Vagina (tissue), 2 donors: ENCODE measurements around the gene BNC2. TPM values are rescaled to one million over a fixed set of nuclear protein-coding genes. Genes with fewer than 3 reads are reported as not detected.

ENCODE experiments used
- DNase-seq, 2 donors: peaks; one replicate each; pipeline ENCODE4 v3.0.0-alpha.2; 2017; ENCODE audit errors: extremely low spot score in 2 of 2
- H3K27ac ChIP-seq: fragments of 200-600 bp; sonication (generic); one replicate; pipeline ENCODE4 v1.5.1; 2019
- H3K27me3 ChIP-seq: fragments of 200-600 bp; sonication (generic); one replicate; pipeline ENCODE4 v1.5.1; 2019
- H3K36me3 ChIP-seq, 2 donors: fragments of 200-600 bp; sonication (generic); one replicate each; pipeline ENCODE4 v1.5.1; 2017 to 2019
- H3K4me1 ChIP-seq: fragments of 200-600 bp; sonication (generic); one replicate; pipeline ENCODE4 v1.5.1; 2019
- H3K4me3 ChIP-seq, 2 donors: fragments of 200-600 bp; sonication (generic); 1 replicate in 1 of 2; 2 replicates in 1 of 2; pipeline ENCODE4 v1.5.1; 2016 to 2019
- H3K9me3 ChIP-seq: fragments of 200-600 bp; sonication (generic); one replicate; pipeline ENCODE4 v1.5.1; 2019
- CTCF ChIP-seq, 3 experiments: fragments of 450-650 bp in 2 of 3; fragments of 200-600 bp in 1 of 3; sonication (generic) in 1 of 3; IDR thresholded peaks; one replicate each; pipeline ENCODE4 v1.5.1; 2017 to 2019; ENCODE audit warnings: antibody characterized with exemption in 3 of 3, mild to moderate bottlenecking in 2 of 3, moderate library complexity in 2 of 3
- POLR2A ChIP-seq, 2 donors: fragments of 450-650 bp; IDR thresholded peaks; one replicate each; pipeline ENCODE4 v1.6.1; 2017; ENCODE audit warnings: antibody characterized with exemption in 2 of 2, mild to moderate bottlenecking in 2 of 2, moderate library complexity in 2 of 2
- POLR2AphosphoS5 ChIP-seq, 2 donors: sonication (generic); formaldehyde crosslinking; IDR thresholded peaks; one replicate each; pipeline ENCODE4 v1.9.0; 2017; ENCODE audit warnings: antibody characterized with exemption in 2 of 2, mild to moderate bottlenecking in 2 of 2, low read depth in 1 of 2; ENCODE audit not compliant: insufficient read depth in 1 of 2
- intact Hi-C: fragments of 100-400 bp; cut with DNase I; formaldehyde crosslinking; loops from one replicate; pipeline ENCODE4 v1.15.1; 2023
- total RNA-seq: library from RNA; depleted of rRNA; stranded (reverse); fragments of >200 nt; gene quantifications from one replicate; pipeline ENCODE4 v1.2.3, GENCODE V29; 2016

BNC2 gene
- total RNA-seq, 1 donor from 2014 or later = 33.9 TPM

- Histone ChIP-seq H3K27me3 (no peaks in the 10 kb centered on the region), H3K27ac (no peak overlapping the region), H3K4me1 (no peaks in the 10 kb centered on the region), H3K4me3 (no peak overlapping the region), H3K36me3 (no peaks in the 10 kb centered on the region), H3K9me3 (no peaks in the 10 kb centered on the region)
- no peak for DNase-seq
- TF ChIP-seq CTCF (IDR thresholded peaks at IDR 0.05) = no peak
- no peak for TF ChIP-seq POLR2AphosphoS5 (IDR thresholded peaks at IDR 0.05; ENCODE audit: insufficient read depth in 1 of 2, low read depth in 1 of 2)
- TF ChIP-seq POLR2A (IDR thresholded peaks at IDR 0.05) = no peak
- intact Hi-C loops = no loop called here
Measured at GRCh38 chr9:16501141-16501540, 369.3 kb downstream of the BNC2 start.

- Histone ChIP-seq H3K4me3 (no peak overlapping the region), H3K27ac (no peak overlapping the region), H3K4me1 (no peaks in the 10 kb centered on the region), H3K36me3 (no peaks in the 10 kb centered on the region), H3K9me3 (no peaks in the 10 kb centered on the region), H3K27me3 (no peaks in the 10 kb centered on the region)
- no peak for DNase-seq
- intact Hi-C loops = no loop called here
- TF ChIP-seq CTCF (IDR thresholded peaks at IDR 0.05) (no peak), POLR2AphosphoS5 (IDR thresholded peaks at IDR 0.05; ENCODE audit: insufficient read depth in 1 of 2, low read depth in 1 of 2) (no peak), POLR2A (IDR thresholded peaks at IDR 0.05) (no peak)
Measured at GRCh38 chr9:16500386-16500785, 370.1 kb downstream of the BNC2 start.

GRCh38 chr9:16499892-16500291, 370.6 kb downstream of the BNC2 start:
- Histone ChIP-seq H3K4me1 (no peaks in the 10 kb centered on the region), H3K27ac (no peak overlapping the region)
- intact Hi-C loops = no loop called here

GRCh38 chr9:16496908-16497307, 373.6 kb downstream of the BNC2 start:
- H3K4me1 ChIP-seq = no peaks in the 10 kb centered on the region
- H3K27me3 ChIP-seq = no peaks in the 10 kb centered on the region
- no peak for DNase-seq
- H3K36me3 ChIP-seq = no peaks in the 10 kb centered on the region
- H3K27ac ChIP-seq = no peak overlapping the region
- no peak overlapping the region for H3K4me3 ChIP-seq
- no peak for TF ChIP-seq POLR2AphosphoS5 (IDR thresholded peaks at IDR 0.05; ENCODE audit: insufficient read depth in 1 of 2, low read depth in 1 of 2)
- no peak for TF ChIP-seq CTCF (IDR thresholded peaks at IDR 0.05)
- no peak for TF ChIP-seq POLR2A (IDR thresholded peaks at IDR 0.05)
- intact Hi-C loops = no loop called here
- H3K9me3 ChIP-seq = no peaks in the 10 kb centered on the region

More at GRCh38 chr9:16499892-16500291, 370.6 kb downstream of the BNC2 start:
- Histone ChIP-seq H3K9me3 (no peaks in the 10 kb centered on the region), H3K36me3 (no peaks in the 10 kb centered on the region), H3K27me3 (no peaks in the 10 kb centered on the region), H3K4me3 (no peak overlapping the region)
- no peak for TF ChIP-seq POLR2AphosphoS5 (IDR thresholded peaks at IDR 0.05; ENCODE audit: insufficient read depth in 1 of 2, low read depth in 1 of 2)
- no peak for TF ChIP-seq CTCF (IDR thresholded peaks at IDR 0.05)
- no peak for TF ChIP-seq POLR2A (IDR thresholded peaks at IDR 0.05)
- DNase-seq = no peak

- Histone ChIP-seq H3K9me3 (no peaks in the 10 kb centered on the region), H3K27ac (no peak overlapping the region), H3K36me3 (no peaks in the 10 kb centered on the region), H3K4me3 (no peak overlapping the region), H3K4me1 (peaks cover 10% of the 10 kb centered on the region), H3K27me3 (no peaks in the 10 kb centered on the region)
- intact Hi-C loops = no loop called here
- no peak for DNase-seq
- no peak for TF ChIP-seq POLR2AphosphoS5 (IDR thresholded peaks at IDR 0.05; ENCODE audit: insufficient read depth in 1 of 2, low read depth in 1 of 2)
- TF ChIP-seq CTCF (IDR thresholded peaks at IDR 0.05) = no peak
- no peak for TF ChIP-seq POLR2A (IDR thresholded peaks at IDR 0.05)
Measured at GRCh38 chr9:16487915-16488314, 382.6 kb downstream of the BNC2 start.
